ENCODE data around the gene MAML3. TPM values are rescaled to one million over a fixed set of nuclear protein-coding genes. Genes with fewer than 3 reads are reported as not detected.

The MAML3 gene
- total RNA-seq, 1 donor from 2014 or later = 24.8 TPM

DNA sequence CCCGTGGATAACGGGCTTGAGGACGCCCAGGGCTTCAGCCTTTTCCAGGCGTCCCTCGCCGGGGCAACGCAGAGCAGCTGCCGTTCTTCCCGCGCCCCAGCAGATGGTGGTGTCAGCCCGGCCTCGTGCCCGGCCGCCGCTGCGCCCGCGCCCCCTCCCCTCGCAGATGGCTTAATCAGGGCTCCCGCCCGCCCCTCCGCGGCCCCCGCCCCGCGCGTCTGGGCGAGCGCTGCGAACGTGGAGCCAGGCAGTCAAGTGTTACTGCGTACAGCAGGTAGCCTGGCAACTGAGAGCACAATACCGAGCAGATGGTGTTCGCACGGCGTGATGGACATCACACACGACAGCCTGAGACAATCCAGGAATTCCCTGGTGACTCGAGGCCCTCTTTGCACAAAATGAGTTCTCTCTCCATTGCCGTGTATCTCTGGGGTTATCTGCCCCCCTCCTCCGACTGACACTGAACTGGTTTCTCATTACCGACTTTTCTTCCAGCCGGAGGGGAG is 419.1 kb downstream of the MAML3 start:
- TF ChIP-seq, protein P1, sequence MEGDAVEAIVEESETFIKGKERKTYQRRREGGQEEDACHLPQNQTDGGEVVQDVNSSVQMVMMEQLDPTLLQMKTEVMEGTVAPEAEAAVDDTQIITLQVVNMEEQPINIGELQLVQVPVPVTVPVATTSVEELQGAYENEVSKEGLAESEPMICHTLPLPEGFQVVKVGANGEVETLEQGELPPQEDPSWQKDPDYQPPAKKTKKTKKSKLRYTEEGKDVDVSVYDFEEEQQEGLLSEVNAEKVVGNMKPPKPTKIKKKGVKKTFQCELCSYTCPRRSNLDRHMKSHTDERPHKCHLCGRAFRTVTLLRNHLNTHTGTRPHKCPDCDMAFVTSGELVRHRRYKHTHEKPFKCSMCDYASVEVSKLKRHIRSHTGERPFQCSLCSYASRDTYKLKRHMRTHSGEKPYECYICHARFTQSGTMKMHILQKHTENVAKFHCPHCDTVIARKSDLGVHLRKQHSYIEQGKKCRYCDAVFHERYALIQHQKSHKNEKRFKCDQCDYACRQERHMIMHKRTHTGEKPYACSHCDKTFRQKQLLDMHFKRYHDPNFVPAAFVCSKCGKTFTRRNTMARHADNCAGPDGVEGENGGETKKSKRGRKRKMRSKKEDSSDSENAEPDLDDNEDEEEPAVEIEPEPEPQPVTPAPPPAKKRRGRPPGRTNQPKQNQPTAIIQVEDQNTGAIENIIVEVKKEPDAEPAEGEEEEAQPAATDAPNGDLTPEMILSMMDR (IDR thresholded peaks at IDR 0.05; ENCODE audit: unreplicated experiment) = peak; percentile 75
- H3K27me3 Mint-ChIP-seq (ENCODE audit: low read depth) = no peaks in the 10 kb centered on the region
- H3K4me1 Mint-ChIP-seq = peaks cover 35% of the 10 kb centered on the region
- no peaks in the 10 kb centered on the region for H3K9me3 Mint-ChIP-seq
- peaks cover 2% of the 10 kb centered on the region for H3K36me3 Mint-ChIP-seq
- H3K27ac Mint-ChIP-seq = peak overlapping the region; percentile 80
- peak; percentile 88 to 94 for DNase-seq (ENCODE audit: low spot score in 2 of 2, unreplicated experiment in 2 of 2)
- peak overlapping the region; percentile 64 for H3K4me3 Mint-ChIP-seq

GRCh38 chr4:139734201-139734874 is 419.6 kb downstream of the MAML3 start:
- Mint-ChIP-seq H3K4me1 (peaks cover 33% of the 10 kb centered on the region), H3K36me3 (peaks cover 2% of the 10 kb centered on the region), H3K9me3 (no peaks in the 10 kb centered on the region), H3K27me3 (ENCODE audit: low read depth) (no peaks in the 10 kb centered on the region), H3K4me3 (peak overlapping the region; percentile 64), H3K27ac (peak overlapping the region; percentile 80)
- TF ChIP-seq, protein P1 (IDR thresholded peaks at IDR 0.05; ENCODE audit: unreplicated experiment) = no peak
- no peak for DNase-seq (ENCODE audit: low spot score in 2 of 2, unreplicated experiment in 2 of 2)

- H3K4me1 Mint-ChIP-seq = peaks cover 32% of the 10 kb centered on the region
Observed at GRCh38 chr4:139732991-139733570, 420.9 kb downstream of the MAML3 start.

DNA sequence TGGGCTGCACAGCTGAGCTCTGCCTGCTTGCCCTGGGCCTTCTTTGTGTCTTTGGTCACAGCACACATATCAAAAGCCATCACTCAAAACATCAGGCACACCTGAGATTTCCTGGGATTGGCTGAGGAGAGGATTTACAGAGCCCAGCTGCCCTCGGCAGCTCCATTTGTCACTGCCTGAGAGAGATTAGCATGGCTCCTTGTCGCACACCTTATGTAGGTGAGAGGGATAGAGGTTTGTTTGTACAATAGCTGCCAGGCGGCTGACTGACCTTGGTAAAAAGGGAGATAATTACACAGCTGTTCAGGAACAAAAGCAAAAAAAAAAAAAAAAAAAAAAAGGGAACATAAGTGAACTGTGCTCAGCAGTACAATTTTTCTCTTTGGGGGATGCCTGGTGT is 425.1 kb downstream of the MAML3 start:
- Mint-ChIP-seq H3K36me3 (peaks cover 17% of the 10 kb centered on the region), H3K9me3 (no peaks in the 10 kb centered on the region), H3K27ac (no peak overlapping the region), H3K4me3 (no peak overlapping the region), H3K4me1 (peaks cover 7% of the 10 kb centered on the region), H3K27me3 (ENCODE audit: low read depth) (no peaks in the 10 kb centered on the region)
- TF ChIP-seq, protein P1 (IDR thresholded peaks at IDR 0.05; ENCODE audit: unreplicated experiment) = no peak
- DNase-seq (ENCODE audit: low spot score in 2 of 2, unreplicated experiment in 2 of 2) = no peak

More at GRCh38 chr4:139732991-139733570, 420.9 kb downstream of the MAML3 start:
- Mint-ChIP-seq H3K4me3 (no peak overlapping the region), H3K9me3 (no peaks in the 10 kb centered on the region), H3K27me3 (ENCODE audit: low read depth) (no peaks in the 10 kb centered on the region), H3K27ac (peak overlapping the region; percentile 18), H3K36me3 (peaks cover 9% of the 10 kb centered on the region)
- TF ChIP-seq, protein P1 (IDR thresholded peaks at IDR 0.05; ENCODE audit: unreplicated experiment) = no peak
- DNase-seq (ENCODE audit: low spot score in 2 of 2, unreplicated experiment in 2 of 2) = no peak

DNA sequence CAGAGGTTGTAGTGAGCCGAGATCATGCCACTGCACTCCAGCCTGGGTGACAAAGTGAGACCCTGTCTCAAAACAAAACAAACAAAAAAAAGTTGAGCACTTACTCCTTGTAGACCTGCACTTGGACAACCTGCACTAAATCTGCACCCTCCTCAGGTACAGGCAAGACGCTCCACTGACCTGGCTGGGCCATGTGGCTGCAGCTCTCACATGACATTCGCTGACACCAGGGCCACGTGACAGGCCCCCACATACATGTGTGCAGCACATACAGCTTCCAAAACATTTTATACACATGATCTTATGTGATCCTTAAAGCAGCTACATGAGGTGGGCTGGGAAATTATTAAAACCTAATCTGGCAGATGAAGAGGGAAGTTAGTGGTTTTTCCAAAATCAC is 425.8 kb downstream of the MAML3 start:
- TF ChIP-seq, protein P1 (IDR thresholded peaks at IDR 0.05; ENCODE audit: unreplicated experiment) = no peak
- H3K27me3 Mint-ChIP-seq (ENCODE audit: low read depth) = no peaks in the 10 kb centered on the region
- DNase-seq (ENCODE audit: low spot score in 2 of 2, unreplicated experiment in 2 of 2) = no peak
- no peak overlapping the region for H3K27ac Mint-ChIP-seq
- no peak overlapping the region for H3K4me3 Mint-ChIP-seq
- peaks cover 4% of the 10 kb centered on the region for H3K4me1 Mint-ChIP-seq
- peaks cover 17% of the 10 kb centered on the region for H3K36me3 Mint-ChIP-seq
- H3K9me3 Mint-ChIP-seq = no peaks in the 10 kb centered on the region

Measured in mesothelial cell of epicardium (in vitro differentiated cells).